HG02852 (cell line): Measurements from ENCODE around the gene CARTPT.

Experiments used
- ATAC-seq: cut with Tn5 transposase; IDR thresholded peaks from one replicate; pipeline ENCODE4 v1.9.1; 2021; ENCODE audit warnings: mild to moderate bottlenecking, moderate library complexity; ENCODE audit not compliant: unreplicated experiment

Gene CARTPT

GRCh38 chr5:71719063-71719964 lies at the start of gene CARTPT:
TSS of gene CARTPT (plus strand) at chr5:71719275. CDS start at chr5:71719294, 19 bp downstream.
- no peak for ATAC-seq

- ATAC-seq, result no peak
Measured at GRCh38 chr5:71677977-71678376, 41.1 kb upstream of the CARTPT start.

GRCh38 chr5:71679714-71680113 lies 39.4 kb upstream of the CARTPT start:
- ATAC-seq, result no peak

- no peak for ATAC-seq
Measured at GRCh38 chr5:71680510-71680909, 38.6 kb upstream of the CARTPT start.

GRCh38 chr5:71681296-71681695 lies 37.8 kb upstream of the CARTPT start:
- ATAC-seq, result no peak

- ATAC-seq, result no peak
Measured at GRCh38 chr5:71684309-71684708, 34.8 kb upstream of the CARTPT start.

GRCh38 chr5:71693828-71694427 lies 25.1 kb upstream of the CARTPT start:
- no peak for ATAC-seq

- no peak for ATAC-seq
Measured at GRCh38 chr5:71695071-71695470, 24.0 kb upstream of the CARTPT start.

GRCh38 chr5:71695595-71695994 lies 23.5 kb upstream of the CARTPT start:
- no peak for ATAC-seq

GRCh38 chr5:71697967-71698366 lies 21.1 kb upstream of the CARTPT start:
- ATAC-seq, result no peak

GRCh38 chr5:71699233-71699632 lies 19.8 kb upstream of the CARTPT start:
- no peak for ATAC-seq

GRCh38 chr5:71699751-71700150 lies 19.3 kb upstream of the CARTPT start:
- no peak for ATAC-seq

- ATAC-seq, result no peak
Measured at GRCh38 chr5:71700803-71701202, 18.3 kb upstream of the CARTPT start.

GRCh38 chr5:71701407-71701806 lies 17.7 kb upstream of the CARTPT start:
- no peak for ATAC-seq

- no peak for ATAC-seq
Measured at GRCh38 chr5:71703941-71704340, 15.1 kb upstream of the CARTPT start.

- no peak for ATAC-seq
Measured at GRCh38 chr5:71705421-71705820, 13.7 kb upstream of the CARTPT start.

GRCh38 chr5:71706906-71707305 lies 12.2 kb upstream of the CARTPT start:
- ATAC-seq, result no peak

GRCh38 chr5:71711610-71712009 lies 7.5 kb upstream of the CARTPT start:
- ATAC-seq, result no peak

GRCh38 chr5:71714911-71715310 lies 4.2 kb upstream of the CARTPT start:
- ATAC-seq, result no peak

- ATAC-seq, result no peak
Measured at GRCh38 chr5:71727978-71728377, 8.9 kb downstream of the CARTPT start.

GRCh38 chr5:71731015-71731414 lies 11.9 kb downstream of the CARTPT start:
- no peak for ATAC-seq

- no peak for ATAC-seq
Measured at GRCh38 chr5:71732011-71732410, 12.9 kb downstream of the CARTPT start.
